Measurements from ENCODE around the gene NFKBIB.
"Not testable (repeated sequence)": the region's sequence is repeated elsewhere in the genome, so short reads cannot be mapped to it uniquely, and the experiment has no call there.

The NFKBIB gene

DNA sequence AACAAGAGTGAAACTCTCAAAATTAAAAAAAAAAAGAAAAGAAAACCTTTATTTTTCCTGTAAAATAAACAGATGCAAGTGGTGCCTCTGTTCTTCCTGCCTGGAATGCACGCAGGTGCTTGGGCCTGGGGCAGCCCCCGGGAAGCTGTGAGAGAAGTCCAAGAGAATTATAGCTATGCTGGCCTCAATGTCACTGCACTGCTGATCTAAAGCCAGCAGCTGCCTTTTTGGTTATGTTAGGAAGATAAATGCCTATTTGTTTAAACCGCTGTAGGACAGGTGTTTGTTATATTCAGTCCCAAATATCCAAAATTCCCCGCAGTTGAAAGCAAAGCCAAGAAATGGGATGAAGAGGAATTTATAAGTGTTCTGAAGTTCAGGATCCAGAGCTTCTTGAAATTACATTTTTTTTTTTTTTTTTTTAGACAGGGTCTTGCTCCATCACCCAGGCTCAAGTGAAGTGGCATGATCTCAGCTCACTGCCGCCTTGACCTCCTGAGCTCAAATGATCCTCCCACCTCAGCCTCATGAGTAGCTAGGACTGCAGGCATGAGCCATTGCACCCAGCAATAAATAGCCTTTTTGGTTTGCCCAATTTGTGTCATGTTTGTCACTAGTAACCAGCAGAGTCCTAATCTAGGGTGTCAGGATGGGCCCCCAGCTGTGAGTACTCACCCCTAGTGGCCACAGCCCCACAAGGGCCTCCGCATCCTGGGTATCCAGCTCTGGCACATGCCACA is 23.9 kb upstream of the NFKBIB start:
- no peak for DNase-seq (ENCODE audit: low spot score)

GRCh38 chr19:38877781-38878574 is 21.8 kb upstream of the NFKBIB start, which contains the start of gene RINL:
Gene RINL (minus strand): TSS chr19:38878275. CDS start chr19:38876742, 1,533 bp downstream.
- peak; percentile 73 for DNase-seq (ENCODE audit: low spot score)

DNA sequence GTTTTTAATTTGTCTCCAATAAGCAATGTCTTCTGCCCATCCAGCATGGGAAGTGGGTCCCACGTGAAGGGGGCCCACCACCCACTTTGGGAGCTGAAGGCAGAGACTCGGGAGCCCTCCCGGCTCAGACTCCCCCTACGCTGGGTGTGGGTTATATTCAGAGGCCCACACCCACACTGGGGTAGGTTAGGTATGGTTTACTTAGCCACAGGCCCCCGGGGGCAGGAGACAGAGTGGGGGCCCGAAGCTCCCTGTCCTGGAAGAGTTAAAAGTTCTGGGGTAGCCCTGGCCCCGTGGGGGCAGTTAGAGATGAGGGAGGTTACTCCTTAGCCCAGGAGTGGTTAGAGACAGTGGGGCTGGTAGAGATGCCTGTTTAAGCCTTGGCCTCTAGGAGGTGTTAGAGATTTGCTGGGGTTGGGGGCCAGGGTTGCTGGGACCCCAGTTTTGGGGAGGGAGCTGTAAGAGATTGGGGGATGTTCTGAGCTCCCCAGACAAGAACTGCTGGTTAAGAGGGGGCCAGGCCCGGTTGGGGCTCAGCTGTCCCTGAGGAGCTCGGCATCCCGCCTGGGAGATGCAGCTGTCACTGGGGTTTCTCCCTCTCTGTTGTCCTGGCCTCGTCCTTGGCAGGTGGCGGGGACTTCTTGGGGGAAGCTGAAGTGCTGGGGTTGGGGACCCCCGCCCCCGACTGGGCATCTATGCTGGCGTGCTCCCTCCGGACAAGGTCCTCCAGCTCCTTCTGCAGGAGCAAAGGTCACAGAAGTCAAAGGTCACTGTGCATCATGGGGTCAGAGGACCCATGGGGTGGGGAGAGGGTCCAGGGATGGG is 21.0 kb upstream of the NFKBIB start:
- no peak for DNase-seq (ENCODE audit: low spot score)

- DNase-seq (ENCODE audit: low spot score), result no peak
Measured at GRCh38 chr19:38879400-38879751, 20.4 kb upstream of the NFKBIB start.

- DNase-seq (ENCODE audit: low spot score), result no peak
Measured at GRCh38 chr19:38880076-38880881, 19.5 kb upstream of the NFKBIB start.

DNA sequence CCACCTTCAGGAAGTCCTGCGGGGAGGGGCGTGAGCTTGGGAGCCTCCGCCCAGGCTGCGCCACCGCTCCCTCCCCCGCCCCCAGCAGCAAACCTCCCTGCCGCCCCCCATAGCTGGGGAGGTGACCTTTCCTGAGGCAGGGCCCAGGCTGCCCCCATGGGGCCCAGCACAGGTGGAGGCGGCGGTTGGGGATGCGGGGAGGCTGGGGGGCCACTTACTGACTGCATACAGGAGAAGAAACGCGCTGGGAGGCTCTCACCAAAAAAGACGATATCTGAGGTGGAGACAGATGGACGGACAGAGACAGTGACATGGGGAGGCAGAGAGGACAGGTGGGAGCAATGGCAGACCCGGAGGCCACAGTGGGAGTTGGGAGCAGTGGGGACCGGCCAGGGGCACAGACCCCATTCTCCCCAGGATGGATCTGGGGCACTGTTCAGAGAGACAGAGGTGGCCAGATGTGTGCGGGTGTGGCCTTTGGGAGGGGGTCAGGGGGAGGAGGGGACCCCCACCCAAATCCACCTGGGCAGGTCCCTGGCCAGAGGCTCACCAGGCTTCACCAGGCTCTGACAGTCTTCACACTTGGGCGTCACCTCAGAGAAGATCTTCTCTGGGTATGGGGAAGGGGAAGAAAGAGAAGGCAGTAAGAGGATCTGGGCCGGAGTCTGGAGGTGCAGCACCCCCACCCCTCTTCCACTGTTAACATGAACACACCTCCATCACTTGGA is 18.7 kb upstream of the NFKBIB start:
- no peak for DNase-seq (ENCODE audit: low spot score)

DNA sequence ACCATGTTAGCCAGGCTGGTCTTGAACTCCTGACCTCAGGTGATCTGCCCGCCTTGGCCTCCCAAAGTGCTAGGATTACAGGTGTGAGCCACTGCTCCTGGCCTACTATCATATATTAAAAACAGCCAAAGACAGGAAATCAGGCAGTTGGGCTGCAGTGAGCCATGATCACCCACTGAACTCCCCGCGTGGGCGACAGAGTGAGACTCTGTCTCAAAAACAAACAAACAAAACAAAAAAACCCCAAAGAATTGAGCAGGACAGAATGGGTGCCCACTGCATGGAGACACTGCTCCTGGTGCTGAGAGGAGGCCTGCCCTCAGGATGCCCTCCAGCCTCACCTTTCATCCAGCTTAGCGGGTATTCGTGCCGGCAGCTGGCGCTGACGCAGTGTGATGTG is 16.5 kb upstream of the NFKBIB start:
- DNase-seq (ENCODE audit: low spot score), result no peak

GRCh38 chr19:38884691-38885090 is 15.1 kb upstream of the NFKBIB start:
- not testable (repeated sequence) for DNase-seq (ENCODE audit: low spot score)

GRCh38 chr19:38888876-38889275 is 10.9 kb upstream of the NFKBIB start:
- no peak for DNase-seq (ENCODE audit: low spot score)

DNA sequence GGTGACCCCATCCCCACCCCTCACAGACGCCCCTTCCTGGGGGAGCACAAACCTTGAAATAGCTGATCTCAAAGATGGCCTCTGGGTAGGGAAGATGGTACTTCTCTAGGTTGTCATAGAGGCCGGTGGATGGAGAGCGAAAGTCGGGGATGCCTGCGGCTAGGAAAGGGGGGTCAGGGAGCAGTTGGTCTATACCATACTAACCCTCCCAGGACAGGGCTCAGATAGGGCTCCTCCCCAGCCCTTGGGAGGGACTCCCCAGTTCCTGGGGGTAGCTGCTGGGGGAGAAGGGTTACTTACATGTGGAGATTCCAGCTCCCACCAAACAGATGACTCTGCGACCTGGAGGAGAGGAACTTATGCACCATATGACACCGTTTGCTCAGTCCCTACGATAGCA is 10.0 kb upstream of the NFKBIB start:
- no peak for DNase-seq (ENCODE audit: low spot score)

- DNase-seq (ENCODE audit: low spot score), result no peak
Measured at GRCh38 chr19:38890686-38891085, 9.1 kb upstream of the NFKBIB start.

GRCh38 chr19:38891771-38892170 is 8.0 kb upstream of the NFKBIB start:
- DNase-seq (ENCODE audit: low spot score), result no peak

DNA sequence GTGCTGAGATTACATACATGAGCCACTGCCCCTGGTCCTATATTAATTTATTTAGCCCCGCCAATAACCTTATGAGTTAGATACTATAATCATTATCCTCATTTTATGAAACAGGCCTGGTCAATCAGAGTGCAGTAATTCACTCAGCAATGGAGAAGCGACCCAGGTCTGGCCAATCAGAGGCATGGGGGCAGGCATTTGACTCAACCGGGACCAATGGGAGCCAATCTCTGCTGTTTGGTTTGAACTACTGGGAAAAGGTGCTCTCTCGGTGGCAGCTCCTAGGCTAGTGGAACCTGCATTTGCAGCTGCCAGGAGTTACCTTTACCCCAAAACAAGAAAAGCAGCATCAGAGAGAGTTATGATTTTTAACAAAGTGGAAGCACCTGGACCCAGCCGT is 6.9 kb upstream of the NFKBIB start:
- no peak for DNase-seq (ENCODE audit: low spot score)

DNA sequence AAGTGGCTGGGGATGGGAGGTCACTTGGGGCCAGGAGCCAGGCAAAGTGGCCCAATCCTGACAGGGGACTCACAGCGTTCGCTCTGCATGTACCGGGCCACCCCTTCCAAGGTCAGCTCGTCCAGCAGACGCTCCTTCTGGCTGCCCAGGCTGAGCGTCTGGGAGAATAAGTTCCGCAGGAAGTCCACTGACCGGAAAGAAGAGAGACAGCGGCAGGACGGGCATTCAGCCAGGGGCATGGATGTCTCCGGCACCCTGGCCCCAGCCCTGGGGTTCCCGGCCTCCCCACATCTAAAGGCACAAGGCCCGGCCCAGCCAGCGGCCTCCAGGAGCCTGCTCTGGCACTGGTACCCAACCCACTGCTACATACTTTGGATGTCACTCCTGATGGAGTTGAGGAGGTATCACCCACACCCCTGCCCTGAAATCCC is 6.4 kb upstream of the NFKBIB start:
- no peak for DNase-seq (ENCODE audit: low spot score)

DNA sequence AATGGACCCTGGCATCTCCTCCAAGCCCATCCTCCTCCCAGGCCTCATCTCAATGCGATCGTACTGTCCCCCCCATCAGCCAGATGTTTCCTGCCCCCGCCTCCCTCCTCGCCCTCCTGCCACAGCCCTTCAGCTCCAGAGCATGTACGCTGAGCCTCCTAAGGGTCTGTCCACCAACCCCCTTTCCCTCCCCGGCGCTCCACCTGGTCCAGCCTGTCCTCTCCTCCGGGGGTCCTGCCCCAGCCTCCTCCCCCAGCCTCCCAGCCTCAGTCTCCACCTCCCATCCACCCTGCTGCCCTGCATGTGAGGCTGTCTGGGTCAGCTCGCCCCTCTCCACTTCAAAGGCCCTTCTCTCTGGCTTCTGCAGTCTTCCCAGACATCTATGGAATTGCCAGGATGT is 4.8 kb upstream of the NFKBIB start:
- DNase-seq (ENCODE audit: low spot score), result no peak

GRCh38 chr19:38898788-38899446 is 852 bp upstream of the NFKBIB start:
- no peak for DNase-seq (ENCODE audit: low spot score)

GRCh38 chr19:38900202-38900629 is 447 bp downstream of the NFKBIB start:
- DNase-seq (ENCODE audit: low spot score), result no peak

DNA sequence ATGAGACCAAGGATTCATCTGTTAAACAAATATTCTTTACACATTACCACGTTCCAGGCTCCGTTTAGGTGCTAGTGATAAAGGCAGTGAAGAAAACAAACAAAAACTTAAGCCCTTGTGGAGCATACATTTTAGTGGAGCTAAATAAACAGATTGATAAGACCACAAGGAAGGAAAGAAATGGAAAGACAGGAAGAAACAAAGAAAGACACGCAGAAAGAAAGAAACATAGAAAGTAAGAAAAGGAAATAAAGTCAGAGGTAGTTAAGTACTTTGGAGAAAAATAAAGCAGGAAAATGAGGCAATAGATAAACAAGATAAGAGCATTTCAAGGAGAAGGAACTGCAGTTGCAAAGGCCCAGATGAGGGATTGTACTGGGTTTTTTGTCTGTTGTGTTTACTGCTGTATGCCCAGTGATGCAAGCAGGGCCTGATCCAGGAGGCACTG is 998 bp downstream of the NFKBIB start:
- DNase-seq (ENCODE audit: low spot score), result peak; percentile 43

DNA sequence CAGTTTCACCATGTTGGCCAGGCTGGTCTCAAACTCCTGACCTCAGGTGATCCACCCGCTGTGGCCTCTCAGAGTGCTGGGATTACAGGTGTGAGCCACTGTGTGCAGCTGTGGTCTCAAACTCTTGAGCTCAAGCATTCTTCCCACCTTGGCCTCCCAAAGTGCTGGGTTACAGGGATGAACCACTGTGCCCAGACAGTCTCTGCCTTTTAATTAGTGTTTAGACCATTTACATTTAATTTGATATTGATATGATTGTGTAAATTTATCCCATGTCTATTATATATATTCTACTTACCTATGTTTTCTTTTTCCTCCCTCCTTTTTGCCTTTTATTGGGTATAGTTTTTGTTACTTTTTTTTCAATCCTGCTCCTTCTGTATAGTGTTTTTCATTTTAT is 1.9 kb downstream of the NFKBIB start:
- no peak for DNase-seq (ENCODE audit: low spot score)

Data from NAMALWA (cell line).